ENCODE data around the gene CRYL1. TPM values are rescaled to one million over a fixed set of nuclear protein-coding genes. Genes with fewer than 3 reads are reported as not detected.

Gene CRYL1
- total and polyA plus RNA-seq, 9 of the 15 experiments (the other 6 are each of a cell fraction or from before 2014, with no cell fraction given), result 1.0 to 6.9 (median 2.4) TPM

GRCh38 chr13:20370815-20371421 is 154.7 kb downstream of the CRYL1 start (continued):
- TF ChIP-seq CSDE1 (IDR thresholded peaks at IDR 0.05), result no peak
- no peak for TF ChIP-seq BACH1 (tag; IDR thresholded peaks at IDR 0.05)

DNA sequence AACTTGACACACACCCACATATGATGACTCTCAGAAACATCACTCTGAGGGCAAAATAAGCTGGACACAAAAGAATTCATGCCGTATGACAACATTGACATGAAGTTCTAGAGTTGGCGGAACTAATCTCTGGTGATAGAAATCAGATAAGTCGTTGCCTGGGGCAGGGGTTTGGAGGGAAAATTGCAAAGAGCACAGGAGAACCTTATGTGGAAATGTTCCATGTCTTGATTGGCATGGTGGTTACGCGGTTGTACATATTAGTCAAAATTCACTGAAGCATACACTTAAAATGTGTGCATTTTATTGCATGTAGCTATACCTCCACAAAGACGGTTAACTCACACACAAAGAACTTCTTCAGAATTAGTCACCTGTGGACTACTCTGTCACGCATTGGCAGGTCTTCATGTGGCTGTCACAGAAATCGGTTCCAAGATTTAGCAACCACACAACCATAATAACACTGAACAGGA is 155.7 kb downstream of the CRYL1 start:
- intact Hi-C loops (cut with micrococcal nuclease), result no loop called here
- H3K36me3 ChIP-seq (ENCODE audit: control insufficient read depth, insufficient read depth, low read length), result no peaks in the 10 kb centered on the region
- ChIA-PET POLR2A (interaction anchor here (0.6 kb wide), 1 partner anchor 361 kb away, joined by 4 read pairs; no protein-coding TSS in a partner anchor), CTCF (ENCODE audit: low intra/inter-chr PET ratio) (no interaction called here)
- no peaks in the 10 kb centered on the region for H4K20me1 ChIP-seq (replicated peaks; ENCODE audit: control insufficient read depth, insufficient read depth, low read length)
- no peak for TF ChIP-seq CC2D1A (IDR thresholded peaks at IDR 0.05)
- no peak for TF ChIP-seq SRSF3 (IDR thresholded peaks at IDR 0.05; ENCODE audit: insufficient read depth, low read length)
- no peak for TF ChIP-seq ATF7 (IDR thresholded peaks at IDR 0.05)
- no peak for TF ChIP-seq ATF3 (IDR thresholded peaks at IDR 0.05)
- no peak for TF ChIP-seq ATF3 (CRISPR knock-in tag; conservative IDR thresholded peaks at IDR 0.05)
- no peak for TF ChIP-seq CHD4 (IDR thresholded peaks at IDR 0.05; ENCODE audit: insufficient read depth, insufficient replicate concordance, low read depth, low read length, poor library complexity, severe bottlenecking)
- TF ChIP-seq POLR2A (conservative IDR thresholded peaks at IDR 0.05), result no peak
- TF ChIP-seq ETS1 (conservative IDR thresholded peaks at IDR 0.05; ENCODE audit: control insufficient read depth, low read depth, low read length), result no peak
- no peak for TF ChIP-seq NR2C1 (IDR thresholded peaks at IDR 0.05)
- TF ChIP-seq NR2C1 (tag; IDR thresholded peaks at IDR 0.05), result no peak
- TF ChIP-seq ZNF134 (CRISPR knock-in tag; conservative IDR thresholded peaks at IDR 0.05), result no peak
- no peak overlapping the region for H2AFZ ChIP-seq (ENCODE audit: low read depth, low read length)
- no peak overlapping the region for H3K9ac ChIP-seq (ENCODE audit: insufficient read depth in 1 of 2, low read depth in 2 of 2, low read length in 2 of 2)
- BruUV-seq (replicated peaks), result no TSS peak
- WGBS (ENCODE audit: insufficient coverage, low coverage, missing lambda C conversion rate), result 5% methylated on average over 8 of the region's 8 CpGs
- no peak for ATAC-seq
- no peaks in the 10 kb centered on the region for H3K4me1 ChIP-seq (replicated peaks in 1 of 2; ENCODE audit: control insufficient read depth in 2 of 2, insufficient read depth in 2 of 2, low read length in 2 of 2)
- H3K4me2 ChIP-seq (ENCODE audit: insufficient read depth, low read length), result no peak overlapping the region
- in situ Hi-C loops (cut with MboI), result no loop called here
- no peak for DNase-seq (ENCODE audit: extremely low read depth in 1 of 4, low spot score in 3 of 4)
- H3K4me3 ChIP-seq, result no peak overlapping the region
- H3K9me1 ChIP-seq (ENCODE audit: control insufficient read depth, insufficient read depth, low read length), result no peaks in the 10 kb centered on the region
- no peaks in the 10 kb centered on the region for H3K9me3 ChIP-seq (replicated peaks; ENCODE audit: control insufficient read depth, insufficient read depth, low read depth, low read length)
- H3K27me3 ChIP-seq (ENCODE audit: control insufficient read depth in 2 of 2, insufficient read depth in 2 of 2, low read length in 2 of 2), result no peaks in the 10 kb centered on the region; a peak in 2 of 5 replicates
- FAIRE-seq, result no peak
- no peak overlapping the region for H3K27ac ChIP-seq (ENCODE audit: extremely low read depth, low read depth, low read length)
- H3K79me2 ChIP-seq (ENCODE audit: control insufficient read depth, insufficient read depth, low read length), result no peaks in the 10 kb centered on the region

Data from K562 (cell line).